HL-60 (cell line): Measurements from ENCODE around the gene SLC6A6.

Source experiments
- CTCF ChIP-seq: IDR thresholded peaks from one replicate; pipeline ENCODE4 v1.5.1; 2011; ENCODE audit warnings: low read length, control low read depth, inconsistent platforms; ENCODE audit not compliant: insufficient read depth
- POLR2AphosphoS5 ChIP-seq: IDR thresholded peaks from 2 replicates; pipeline ENCODE4 v1.6.1; 2012; ENCODE audit warnings: low read depth

GRCh38 chr3:14489641-14490040 lies 87.2 kb downstream of the SLC6A6 start:
- TF ChIP-seq CTCF (no peak), POLR2AphosphoS5 (no peak; the same call in 1 of the 2 replicates)
